NCI-H2107 treated with DMSO at 0.1 percent for 48 hours (cell line): ENCODE data around the gene UBE2E1.

Experiments used
- DNase-seq: peaks from one replicate; lab custom pipeline; 2025; ENCODE audit not compliant: unreplicated experiment; lab: John Stamatoyannopoulos, UW

UBE2E1 gene

DNA sequence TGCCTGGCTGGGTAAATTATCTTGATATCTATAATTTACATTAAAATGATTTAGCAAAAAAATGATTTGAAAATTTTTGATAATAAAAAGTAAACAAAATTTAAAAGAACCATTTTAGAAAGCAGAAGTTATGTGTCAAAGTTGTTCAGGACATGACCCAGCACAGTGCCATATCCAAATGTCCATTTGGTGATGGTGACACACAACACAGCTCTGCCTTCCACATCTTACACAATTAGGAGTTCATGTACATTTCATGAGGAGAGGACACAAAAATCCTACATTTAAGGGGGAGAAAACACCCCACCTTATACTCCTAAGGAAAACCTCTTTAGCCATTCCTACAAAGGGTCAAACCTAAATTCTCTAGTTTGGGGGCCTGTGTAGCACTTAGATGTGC is 10.7 kb upstream of the UBE2E1 start:
- DNase-seq = no peak

GRCh38 chr3:23796518-23796917 is 9.2 kb upstream of the UBE2E1 start:
- DNase-seq = no peak

- no peak for DNase-seq
These were observed 8.3 kb upstream of the UBE2E1 start for GRCh38 chr3:23797491-23797890.

DNA sequence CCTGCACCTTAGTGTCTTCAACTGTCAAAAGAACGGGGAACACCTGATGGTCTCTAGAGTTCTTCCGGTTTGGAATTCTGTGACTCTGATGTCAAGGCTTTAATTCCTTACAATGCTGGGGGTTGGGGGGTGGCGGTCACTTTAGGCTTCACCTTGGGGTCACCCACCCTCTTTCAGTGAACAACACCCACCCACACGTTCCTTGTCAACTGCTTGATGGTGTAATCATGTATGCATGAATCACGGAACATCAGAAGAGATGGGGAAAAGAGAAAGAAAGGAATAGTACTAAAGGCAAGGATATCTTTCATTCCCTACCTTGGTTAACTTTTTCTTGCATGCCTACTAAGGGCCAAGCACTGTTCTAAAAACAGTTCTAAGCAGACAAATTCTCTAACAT is 7.3 kb upstream of the UBE2E1 start:
- no peak for DNase-seq

DNA sequence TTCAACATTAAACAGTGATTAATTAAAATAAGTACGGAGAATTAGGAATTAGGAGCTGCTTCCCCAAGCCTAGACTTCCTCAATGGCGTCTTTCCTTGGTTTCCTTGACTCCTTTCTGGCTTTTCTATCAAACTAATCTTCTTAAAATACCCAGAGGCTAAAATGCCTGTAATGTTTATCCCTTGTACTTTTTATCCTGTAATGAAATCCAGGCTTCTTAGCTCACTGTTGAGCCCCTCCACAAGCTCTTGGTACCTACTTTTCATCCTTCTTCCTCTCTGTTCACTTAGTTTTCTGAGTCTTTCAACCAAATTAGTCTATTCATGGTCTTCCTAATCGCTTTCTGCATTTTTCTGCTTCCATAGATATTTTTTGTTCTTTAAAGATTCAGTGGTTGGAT is 6.9 kb upstream of the UBE2E1 start:
- DNase-seq = no peak

DNA sequence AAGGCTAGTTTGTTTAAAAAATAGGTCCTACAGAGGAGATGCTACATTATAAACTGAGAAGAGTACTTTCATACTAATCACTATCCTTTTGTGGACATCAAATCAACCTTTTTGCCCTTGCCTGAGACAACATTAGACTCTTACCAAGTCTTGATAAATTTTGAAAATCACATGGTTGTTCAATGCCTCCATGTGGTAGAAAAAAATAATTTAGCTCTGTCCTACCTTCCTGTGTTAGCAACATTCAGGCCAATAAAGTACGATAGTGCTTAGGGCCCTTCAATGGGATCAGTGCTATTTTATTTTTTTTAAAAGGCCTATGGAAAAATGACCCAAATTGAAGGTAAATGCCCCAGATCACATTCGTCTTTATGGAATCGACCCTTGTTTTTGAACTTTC is 5.0 kb upstream of the UBE2E1 start:
- no peak for DNase-seq

GRCh38 chr3:23804441-23805209 is 1.1 kb upstream of the UBE2E1 start:
- DNase-seq = no peak

DNA sequence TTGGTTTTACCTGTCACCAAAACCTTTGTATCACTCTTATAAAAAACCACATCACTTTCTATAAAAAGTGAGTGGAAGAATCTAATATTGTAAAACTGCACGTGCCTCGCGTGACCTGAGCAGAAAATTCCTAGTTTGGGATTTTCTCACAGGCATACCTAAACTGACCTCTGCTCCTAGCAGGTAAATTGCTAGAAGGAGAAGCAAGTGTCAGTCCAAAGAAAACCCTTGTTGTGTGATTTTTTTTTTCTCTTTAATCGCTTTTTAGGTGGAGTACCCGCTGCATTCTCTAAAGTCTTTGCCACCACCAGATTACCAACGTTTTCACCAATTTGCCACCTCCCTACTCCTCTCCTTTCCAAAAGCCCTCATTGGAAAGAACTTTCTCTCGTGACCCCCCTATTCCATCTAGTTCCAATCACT is 534 bp upstream of the UBE2E1 start:
- DNase-seq = no peak

DNA sequence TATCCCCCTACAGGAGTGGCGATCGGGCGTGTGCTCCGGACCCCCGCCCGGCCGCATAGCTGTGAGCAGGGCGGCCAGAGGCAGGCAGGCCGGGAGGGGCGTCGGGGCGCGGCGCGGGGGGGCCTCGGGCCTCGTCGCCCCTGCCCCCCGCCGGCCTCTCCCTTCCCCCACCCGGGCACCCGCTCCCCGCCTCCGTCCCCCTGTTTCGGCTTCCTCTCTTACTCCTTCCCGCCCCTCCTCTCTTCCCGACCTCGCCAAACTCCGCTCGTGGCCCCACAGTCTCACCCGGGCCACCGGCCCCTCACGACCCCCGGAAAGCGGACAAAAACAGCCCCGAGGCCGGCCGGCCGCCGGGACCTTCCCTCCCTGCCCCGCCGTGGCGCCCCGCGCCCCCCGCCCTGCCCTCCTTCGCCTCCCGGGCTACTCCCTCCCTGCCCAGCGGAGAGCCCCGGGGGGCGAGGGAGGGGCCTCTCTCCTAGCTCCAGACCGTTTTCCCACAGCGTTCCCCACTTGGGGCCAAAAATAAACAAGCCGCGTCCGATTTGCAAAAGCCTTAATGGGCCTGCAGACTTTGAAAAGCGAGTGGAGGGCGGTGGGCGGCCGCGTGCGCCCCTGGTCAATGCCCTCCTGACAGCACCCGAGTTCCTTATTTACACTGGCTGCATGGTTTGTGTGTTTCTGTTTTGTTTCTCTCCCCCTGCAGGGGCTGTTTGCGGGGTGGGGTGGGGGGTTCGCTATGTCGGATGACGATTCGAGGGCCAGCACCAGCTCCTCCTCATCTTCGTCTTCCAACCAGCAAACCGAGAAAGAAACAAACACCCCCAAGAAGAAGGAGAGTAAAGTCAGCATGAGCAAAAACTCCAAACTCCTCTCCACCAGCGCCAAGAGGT is 1.0 kb downstream of the UBE2E1 start:
- DNase-seq = no peak

- no peak for DNase-seq
These were observed 1.8 kb downstream of the UBE2E1 start for GRCh38 chr3:23807424-23808015.

DNA sequence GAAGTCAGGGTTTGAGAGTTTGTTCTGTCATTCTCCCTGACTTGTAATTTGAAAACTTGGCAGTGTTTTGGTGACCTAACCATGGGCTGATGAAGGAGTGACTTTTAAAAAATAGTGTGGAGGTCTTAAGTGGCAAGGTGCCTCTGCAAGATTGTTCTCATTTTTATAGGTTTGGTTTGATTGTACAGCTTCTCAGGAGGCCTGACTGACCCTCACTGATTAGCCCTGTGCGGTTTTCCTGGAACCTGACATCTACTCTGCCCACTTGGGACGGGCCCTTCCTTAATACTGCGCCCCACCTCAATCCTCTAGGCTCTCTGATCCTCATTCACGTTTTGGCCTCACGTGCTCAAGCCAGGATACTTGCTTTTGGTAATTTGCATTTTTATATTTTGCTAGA is 2.8 kb downstream of the UBE2E1 start:
- DNase-seq = no peak

GRCh38 chr3:23809294-23809693 is 3.5 kb downstream of the UBE2E1 start:
- no peak for DNase-seq

DNA sequence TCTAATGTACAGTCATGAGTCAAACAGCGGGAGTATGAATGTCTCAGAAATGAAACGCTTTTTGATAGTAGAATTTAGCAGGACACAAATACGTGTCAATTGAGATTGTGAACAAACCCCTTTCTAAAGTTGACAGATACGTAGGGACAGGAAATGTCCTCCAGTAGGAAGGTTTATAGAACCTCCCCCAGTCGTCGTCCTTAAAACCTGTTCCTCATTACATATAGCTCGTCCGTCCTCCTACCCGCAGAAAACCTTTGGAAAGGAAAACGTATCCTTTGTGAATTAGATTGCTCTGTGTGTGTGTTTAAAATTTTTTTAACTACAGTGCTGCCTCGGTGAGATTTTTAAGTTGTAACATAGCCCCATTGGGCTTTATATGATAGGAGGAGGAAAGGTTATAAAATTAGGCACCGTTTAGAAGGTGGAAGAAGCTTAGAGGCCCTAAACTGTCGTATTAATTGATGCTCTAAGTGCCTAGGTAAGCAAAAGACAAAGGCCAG is 4.1 kb downstream of the UBE2E1 start:
- no peak for DNase-seq

GRCh38 chr3:23810343-23811184 is 4.8 kb downstream of the UBE2E1 start:
- DNase-seq = peak; percentile 14

DNA sequence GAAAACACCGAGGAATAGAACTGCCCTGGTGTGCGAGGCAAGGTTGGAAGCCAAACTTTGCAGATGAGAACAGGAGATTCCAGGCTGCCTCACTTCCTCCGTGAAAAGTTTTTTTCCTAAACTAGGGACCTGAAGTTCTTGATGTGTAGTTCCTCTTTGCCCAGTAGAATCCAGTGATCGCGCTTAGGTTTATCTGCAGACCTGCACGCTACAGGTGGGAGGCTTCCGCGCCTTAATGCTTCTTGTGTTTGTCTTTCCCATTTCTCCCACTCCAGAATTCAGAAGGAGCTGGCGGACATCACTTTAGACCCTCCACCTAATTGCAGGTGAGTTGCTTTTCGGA is 5.4 kb downstream of the UBE2E1 start:
- peak; percentile 10 for DNase-seq

DNA sequence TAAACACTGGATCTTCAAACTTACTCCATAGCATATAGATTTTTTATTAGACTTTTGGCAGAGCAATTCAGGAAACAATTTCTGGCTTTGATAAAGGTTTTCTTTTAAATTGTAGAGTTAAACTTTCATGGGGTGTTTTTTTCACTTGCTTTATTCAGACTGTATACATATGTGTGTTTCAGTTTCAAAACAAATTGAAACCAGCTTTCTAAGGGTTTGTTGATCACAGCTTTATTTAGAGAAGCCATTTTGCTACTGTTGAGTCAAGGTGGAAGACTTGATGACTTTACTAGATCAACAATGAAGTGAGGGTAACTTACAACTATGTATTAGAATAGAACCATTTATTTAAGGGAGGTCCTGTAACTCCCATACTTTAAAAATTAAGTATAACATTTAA is 6.2 kb downstream of the UBE2E1 start:
- DNase-seq = no peak

DNA sequence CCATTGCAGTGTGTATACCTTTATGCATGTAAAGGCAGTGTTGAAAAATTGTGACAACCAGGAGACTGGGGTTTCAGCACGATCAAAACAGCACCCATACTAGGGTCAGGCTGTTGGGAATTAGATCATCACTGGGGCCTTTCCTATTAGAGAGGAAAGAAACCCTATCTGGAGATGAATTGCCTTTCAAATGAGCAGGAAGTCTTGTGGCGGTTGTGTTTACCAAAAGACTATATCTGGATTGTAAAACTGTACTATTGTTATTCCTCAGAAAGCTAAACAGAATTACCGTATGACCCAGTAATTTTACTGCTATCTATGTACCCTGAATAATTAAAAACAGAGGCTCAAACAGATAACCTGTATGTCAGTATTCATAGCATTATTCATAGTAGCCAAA is 10.1 kb downstream of the UBE2E1 start:
- DNase-seq = no peak

DNA sequence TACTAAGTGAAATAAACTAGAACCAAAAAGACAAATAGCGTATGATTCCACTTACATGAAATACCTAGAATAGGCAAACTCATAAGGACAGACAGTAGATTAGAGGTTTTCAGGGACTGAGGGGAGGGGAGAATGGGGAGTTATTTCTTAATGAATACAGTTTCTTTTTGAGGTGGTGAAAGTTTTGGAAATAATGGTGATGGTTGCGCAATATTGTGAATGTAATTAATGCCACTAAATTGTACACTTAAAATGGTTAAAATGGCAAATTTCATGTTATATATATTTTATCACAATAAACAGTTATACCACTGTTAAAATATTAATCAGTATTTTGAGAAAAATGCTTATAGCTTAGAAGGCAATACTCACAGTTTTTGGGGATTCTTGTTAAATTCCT is 11.0 kb downstream of the UBE2E1 start:
- no peak for DNase-seq

DNA sequence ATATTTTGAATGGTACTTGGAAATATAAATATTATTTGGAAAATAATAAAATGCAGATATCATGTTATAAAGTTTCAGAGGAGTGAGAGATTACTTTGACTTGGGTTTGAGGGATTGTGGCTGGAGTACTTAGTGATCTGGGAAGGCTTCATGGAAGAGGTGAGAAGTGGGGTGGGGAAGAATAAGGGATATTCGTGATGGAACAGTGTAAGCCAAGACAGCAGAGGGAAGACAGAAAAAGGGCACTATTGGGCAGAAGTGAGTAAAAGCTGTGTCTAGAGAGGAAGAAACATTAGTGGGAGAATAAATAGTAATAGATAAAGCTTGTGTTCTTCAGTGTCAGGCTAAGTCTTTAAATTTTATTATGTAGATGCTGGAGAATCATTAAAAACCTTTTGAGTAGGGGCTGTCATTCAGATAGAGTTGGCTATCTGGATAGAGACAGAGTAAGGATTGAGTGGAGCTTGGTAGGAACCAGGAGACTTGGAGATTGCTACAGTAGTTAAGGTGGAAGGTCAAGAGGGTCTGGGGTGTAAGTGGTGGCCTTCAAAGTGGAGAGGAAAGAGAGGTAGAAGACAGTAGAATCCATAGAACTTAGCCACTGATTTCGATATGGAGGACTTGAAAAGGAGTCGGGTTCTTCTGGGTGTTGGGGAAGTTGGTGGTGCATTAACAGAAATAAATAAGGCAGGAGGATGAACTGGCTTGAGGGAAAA is 11.9 kb downstream of the UBE2E1 start:
- no peak for DNase-seq

GRCh38 chr3:23819599-23820360 is 14.0 kb downstream of the UBE2E1 start:
- no peak for DNase-seq
